Sciatic nerve (tissue), 2 donors: ENCODE data around the gene HUS1B. TPM values are rescaled to one million over a fixed set of nuclear protein-coding genes. Genes with fewer than 3 reads are reported as not detected.
A peak's percentile ranks its signal among the peaks of the same experiment; 100 is the strongest.

Experiments used
- ATAC-seq: fragments of 200-7000 bp; cut with Tn5 transposase; one replicate; pipeline ENCODE4 v1.9.1; 2020; ENCODE audit warnings: mild to moderate bottlenecking, moderate library complexity
- DNase-seq: peaks from one replicate; pipeline ENCODE4 v3.0.0-alpha.2; 2020; ENCODE audit warnings: low spot score
- intact Hi-C: fragments of 100-400 bp; cut with DNase I; formaldehyde crosslinking; loops from one replicate; pipeline ENCODE4 v1.14.2; 2022
- total RNA-seq: library from RNA; stranded (reverse); fragmentation: NEBNext Ultra II Directional; extraction: Animal tissue kit (Norgen Biotek cat#: 25700); gene quantifications from one replicate; pipeline ENCODE4 v1.2.1, GENCODE V29; 2021
- donor health status: DM: no; HTN: no; CAD: no.
- donor health status: DM: no; HTN: no; CAD: no.

The HUS1B gene
- total RNA-seq, 1 donor from 2014 or later = 2.0 TPM

GRCh38 chr6:636488-636887 lies 20.4 kb downstream of the HUS1B start:
- intact Hi-C loops = no loop called here
- ATAC-seq (no peak), DNase-seq (no peak)

GRCh38 chr6:635233-635632 lies 21.7 kb downstream of the HUS1B start:
- intact Hi-C loops = no loop called here
- DNase-seq (no peak), ATAC-seq (no peak)

GRCh38 chr6:633611-634010 lies 23.3 kb downstream of the HUS1B start:
- intact Hi-C loops = no loop called here
- ATAC-seq (no peak), DNase-seq (no peak)

GRCh38 chr6:628766-629165 lies 28.1 kb downstream of the HUS1B start:
- no peak for DNase-seq
- no peak for ATAC-seq
- intact Hi-C loops = no loop called here

GRCh38 chr6:626236-626635 lies 30.7 kb downstream of the HUS1B start:
- ATAC-seq = no peak
- intact Hi-C loops = no loop called here

GRCh38 chr6:624979-625378 lies 31.9 kb downstream of the HUS1B start:
- ATAC-seq (peak; percentile 24), DNase-seq (no peak)
- intact Hi-C loops = no loop called here

More at GRCh38 chr6:626236-626635, 30.7 kb downstream of the HUS1B start:
- no peak for DNase-seq

GRCh38 chr6:622462-622861 lies 34.4 kb downstream of the HUS1B start:
- ATAC-seq (peak; percentile 42), DNase-seq (no peak)
- intact Hi-C loops = no loop called here

GRCh38 chr6:621931-622330 lies 35.0 kb downstream of the HUS1B start:
- intact Hi-C loops = no loop called here

GRCh38 chr6:620950-621349 lies 36.0 kb downstream of the HUS1B start:
- intact Hi-C loops = no loop called here
- ATAC-seq (no peak), DNase-seq (no peak)

More at GRCh38 chr6:621931-622330, 35.0 kb downstream of the HUS1B start:
- ATAC-seq (no peak), DNase-seq (no peak)

- intact Hi-C loops = no loop called here
- ATAC-seq (no peak), DNase-seq (no peak)
These were observed 36.7 kb downstream of the HUS1B start for GRCh38 chr6:620166-620565.

GRCh38 chr6:617456-618100 lies 39.3 kb downstream of the HUS1B start:
- DNase-seq = no peak
- intact Hi-C loops = no loop called here
- no peak for ATAC-seq

- no peak for DNase-seq
These were observed 42.9 kb downstream of the HUS1B start for GRCh38 chr6:613981-614380.

GRCh38 chr6:611928-612327 lies 45.0 kb downstream of the HUS1B start:
- DNase-seq = no peak
- ATAC-seq = no peak
- intact Hi-C loops = no loop called here

More at GRCh38 chr6:613981-614380, 42.9 kb downstream of the HUS1B start:
- intact Hi-C loops = no loop called here
- ATAC-seq = no peak

- DNase-seq (no peak), ATAC-seq (no peak)
- intact Hi-C loops = no loop called here
These were observed 46.0 kb downstream of the HUS1B start for GRCh38 chr6:610882-611281.

- DNase-seq = no peak
- intact Hi-C loops = no loop called here
- ATAC-seq = no peak
These were observed 47.0 kb downstream of the HUS1B start for GRCh38 chr6:609905-610304.

GRCh38 chr6:606829-607379 lies 50.0 kb downstream of the HUS1B start:
- no peak for ATAC-seq
- intact Hi-C loops = no loop called here
- no peak for DNase-seq

Other genes starting within 250 kb of the HUS1B start
- 27.2 TPM for gene EXOC2, start 36.0 kb upstream of the HUS1B start, total RNA-seq